K562 (cell line): Measurements from ENCODE around the gene SCYL1. TPM values are rescaled to one million over a fixed set of nuclear protein-coding genes. Genes with fewer than 3 reads are reported as not detected.

Experiments used
- GABPB2 ChIP-seq: fragments of 250-450 bp; sonication (Bioruptor Pico); conservative IDR thresholded peaks from 2 replicates; pipeline ENCODE4 v1.5.1; 2021; ENCODE audit warnings: mild to moderate bottlenecking
- HEY1 ChIP-seq: fragments of 250-450 bp; sonication (Bioruptor Pico); IDR thresholded peaks from 2 replicates; pipeline ENCODE4 v1.5.0; 2020; ENCODE audit warnings: mild to moderate bottlenecking, moderate library complexity, borderline replicate concordance
- HIVEP1 ChIP-seq: fragments of 250-450 bp; sonication (Bioruptor Pico); IDR thresholded peaks from 2 replicates; pipeline ENCODE4 v1.4.0; 2020; ENCODE audit warnings: mild to moderate bottlenecking
- KHSRP ChIP-seq: fragments of 450-650 bp; IDR thresholded peaks from 2 replicates; pipeline ENCODE4 v1.6.1; 2017
- MBD2 ChIP-seq: sonication (generic); IDR thresholded peaks from 2 replicates; pipeline ENCODE4 v1.6.1; 2016; ENCODE audit warnings: low read depth, borderline replicate concordance
- MED1 ChIP-seq: sonication (generic); formaldehyde crosslinking; IDR thresholded peaks from 2 replicates; pipeline ENCODE4 v1.8.1; 2023; ENCODE audit warnings: missing genetic modification reagents, borderline replicate concordance
- MXD1 ChIP-seq: fragments of 250-450 bp; sonication (Bioruptor Pico); IDR thresholded peaks from 2 replicates; pipeline ENCODE4 v1.8.0; 2021; ENCODE audit warnings: borderline replicate concordance, mild to moderate bottlenecking, moderate library complexity; ENCODE audit not compliant: poor library complexity, severe bottlenecking
- NFXL1 ChIP-seq: fragments of 450-650 bp; formaldehyde crosslinking; IDR thresholded peaks from 2 replicates; pipeline ENCODE4 v1.4.0; 2021; ENCODE audit warnings: mild to moderate bottlenecking
- PBX2 ChIP-seq, 2 experiments: IDR thresholded peaks in 1 of 2; conservative IDR thresholded peaks in 1 of 2; 2 replicates each; pipeline ENCODE4 v1.6.1; 2016; ENCODE audit warnings: low read depth in 2 of 2, mild to moderate bottlenecking in 1 of 2, missing compliant biosample characterization in 1 of 2, missing genetic modification characterization in 1 of 2, moderate library complexity in 1 of 2
- PHF21A ChIP-seq: fragments of 450-650 bp; IDR thresholded peaks from 2 replicates; pipeline ENCODE4 v1.6.1; 2017; ENCODE audit warnings: low read depth, borderline replicate concordance
- RB1 ChIP-seq: fragments of 450-650 bp; IDR thresholded peaks from 2 replicates; pipeline ENCODE4 v1.6.1; 2017; ENCODE audit warnings: low read depth, mild to moderate bottlenecking
- RNF2 ChIP-seq: sonication (generic); IDR thresholded peaks from 2 replicates; pipeline ENCODE4 v1.6.1; 2016
- SMAD1 ChIP-seq: fragments of 150-350 bp; IDR thresholded peaks from 2 replicates; pipeline ENCODE4 v1.6.1; 2014; ENCODE audit warnings: low read length, low read depth; ENCODE audit not compliant: partially characterized antibody
- SMARCA4 ChIP-seq: fragments of 450-650 bp; IDR thresholded peaks from 2 replicates; pipeline ENCODE4 v1.6.1; 2016
- USF2 ChIP-seq: sonication (generic); formaldehyde crosslinking; IDR thresholded peaks from 2 replicates; pipeline ENCODE4 v1.5.0; 2020; ENCODE audit warnings: missing genetic modification reagents
- VEZF1 ChIP-seq: fragments of 200-800 bp; sonication (Bioruptor generic); IDR thresholded peaks from 2 replicates; pipeline ENCODE4 v1.6.1; 2017; ENCODE audit warnings: missing genetic modification characterization, missing compliant biosample characterization
- ZNF384 ChIP-seq: IDR thresholded peaks from 2 replicates; pipeline ENCODE4 v1.6.1; 2012; ENCODE audit warnings: low read depth, low read length, improper control_type of control experiment
- ZNF518B ChIP-seq: fragments of 250-450 bp; sonication (Bioruptor Pico); IDR thresholded peaks from 2 replicates; pipeline ENCODE4 v1.5.0; 2021; ENCODE audit warnings: mild to moderate bottlenecking, moderate library complexity
- ZNF76 ChIP-seq: fragments of 250-450 bp; sonication (Bioruptor Pico); IDR thresholded peaks from 2 replicates; pipeline ENCODE4 v1.4.0; 2020; ENCODE audit warnings: mild to moderate bottlenecking, moderate library complexity, borderline replicate concordance
- polyA plus RNA-seq, 8 experiments: library from polyadenylated mRNA; depleted of rRNA in 4 of 8; stranded (reverse) in 5 of 8; unstranded in 3 of 8; fragments of >200 nt; fragmentation: Nextera tagmentation in 2 of 8; fragmentation: Illumina TruSeq in 1 of 8; extraction: Ambion mirVana in 2 of 8; extraction: Trizol in 1 of 8; gene quantifications; 2 replicates each; pipeline versions ENCODE4 v1.2.1 to v1.2.3, GENCODE V29; 2011 to 2014; ENCODE audit warnings: inconsistent platforms in 1 of 8, missing spikeins in 1 of 8
- total RNA-seq, 7 experiments: library from RNA; depleted of rRNA in 6 of 7; stranded (reverse); fragments of >200 nt in 6 of 7; fragmentation: Illumina TruSeq in 2 of 7; extraction: Trizol in 2 of 7; gene quantifications; 2 replicates each; pipeline versions ENCODE4 v1.2.1 to v1.2.3, GENCODE V29; 2011 to 2021; ENCODE audit warnings: low replicate concordance in 1 of 7

Gene SCYL1
- total and polyA plus RNA-seq, 9 of the 15 experiments (the other 6 are each of a cell fraction or from before 2014, with no cell fraction given): 1.9 to 145 (median 57.6) TPM

- TF ChIP-seq MBD2: no peak
- 0 out of 2 replicates have a peak, but pooled peaks have one; percentile 24 for TF ChIP-seq ZNF518B (CRISPR knock-in tag)
- TF ChIP-seq VEZF1 (CRISPR knock-in tag): no peak
- TF ChIP-seq KHSRP: no peak; the same call in none of the 2 replicates
- TF ChIP-seq MXD1: no peak
- TF ChIP-seq SMARCA4: no peak
- no peak for TF ChIP-seq PBX2 (CRISPR knock-in tag; IDR thresholded peaks at IDR 0.05; ENCODE audit: low read depth)
- TF ChIP-seq PBX2 (tag; conservative IDR thresholded peaks at IDR 0.05; ENCODE audit: low read depth): no peak
- TF ChIP-seq HIVEP1 (CRISPR knock-in tag): no peak
- TF ChIP-seq ZNF76: no peak
- TF ChIP-seq USF2 (CRISPR knock-in tag): no peak
- TF ChIP-seq NFXL1 (CRISPR knock-in tag): 0 out of 2 replicates have a peak, but pooled peaks have one; percentile 57
- peak; percentile 61 for TF ChIP-seq GABPB2 (CRISPR knock-in tag)
- peak; percentile 92 for TF ChIP-seq SMAD1
- TF ChIP-seq PHF21A: no peak
- no peak for TF ChIP-seq HEY1
- no peak for TF ChIP-seq RNF2
- TF ChIP-seq ZNF384: no peak
- no peak for TF ChIP-seq MED1
- no peak for TF ChIP-seq RB1
These were observed 23.2 kb upstream of the SCYL1 start (continued) for GRCh38 chr11:65501472-65502273.
